RWPE1 (cell line): Measurements from ENCODE around the gene PCDHA8.
A peak's percentile ranks its signal among the peaks of the same experiment; 100 is the strongest.
"Not testable (repeated sequence)": the region's sequence is repeated elsewhere in the genome, so short reads cannot be mapped to it uniquely, and the experiment has no call there.

Experiments used
- CTCF ChIA-PET: fragments of 350-600 bp; sonication (Branson Sonifier 250); formaldehyde crosslinking; extraction: SDS; loops from one replicate; lab custom pipeline; 2021; lab: Yijun Ruan, JAX
- POLR2A ChIA-PET: fragments of 400-600 bp; formaldehyde crosslinking; extraction: SDS; loops from one replicate; lab custom pipeline; 2020; ENCODE audit warnings: antibody characterized with exemption; ENCODE audit not compliant: low non-redundant PET; lab: Yijun Ruan, JAX
- DNase-seq: peaks from one replicate; pipeline ENCODE4 v3.0.0; 2012; ENCODE audit warnings: low spot score
- H3K27ac ChIP-seq: fragments of 450-650 bp; 2 replicates; pipeline ENCODE4 v1.5.1; 2017
- CTCF ChIP-seq: fragments of 450-650 bp; conservative IDR thresholded peaks from 2 replicates; pipeline ENCODE4 v1.5.1; 2017; ENCODE audit warnings: low read depth, mild to moderate bottlenecking

The PCDHA8 gene

GRCh38 chr5:140840978-140841962 lies at the start of gene PCDHA8:
Gene PCDHA8 (plus strand): TSS chr5:140841187. CDS start chr5:140841322, 135 bp downstream.
- DNase-seq = peak; percentile 73
- POLR2A ChIA-PET = interaction anchor here (0.5 to 1.0 kb wide), 4 partner anchors 18 to 642 kb away, joined by 3 to 6 read pairs (median 4); no protein-coding TSS in a partner anchor

GRCh38 chr5:140794595-140795258 lies 46.3 kb upstream of the PCDHA8 start, which contains the start of gene PCDHA2:
Gene PCDHA2 (plus strand): TSS chr5:140794852.
- POLR2A ChIA-PET = no interaction called here
- no peak for DNase-seq
- CTCF ChIA-PET = interaction anchor here (0.6 to 1.0 kb wide), 3 partner anchors 14 to 1244 kb away, joined by 3 to 4 read pairs (median 4); partner anchors contain the start of gene PCDHA8
- no peak for TF ChIP-seq CTCF
- no peak within 1 kb of the TSS for H3K27ac ChIP-seq

More at GRCh38 chr5:140840978-140841962, at the start of gene PCDHA8:
- no peak within 1 kb of the TSS for H3K27ac ChIP-seq
- peak; percentile 85 for TF ChIP-seq CTCF
- CTCF ChIA-PET = interaction anchor here (0.5 to 4.7 kb wide), 41 partner anchors 8 to 1942 kb away, joined by 3 to 123 read pairs (median 4); partner anchors contain the start of genes PCDHA1, PCDHA11, PCDHA12 and PCDHA13

GRCh38 chr5:140795259-140795641 lies 45.7 kb upstream of the PCDHA8 start:
- peak; percentile 17 for DNase-seq
- POLR2A ChIA-PET = no interaction called here
- no peak; the same call in 1 of the 2 replicates for TF ChIP-seq CTCF
- H3K27ac ChIP-seq = no peak overlapping the region
- CTCF ChIA-PET = interaction anchor here (0.6 to 1.0 kb wide), 3 partner anchors 14 to 404 kb away, joined by 3 to 5 read pairs (median 4); partner anchors contain the start of genes PCDHA8 and PCDHB11

GRCh38 chr5:140796072-140796717 lies 44.8 kb upstream of the PCDHA8 start:
- CTCF ChIA-PET, DNase-seq, POLR2A ChIA-PET, H3K27ac ChIP-seq: not testable (repeated sequence)

- ChIA-PET POLR2A (no interaction called here), CTCF (no interaction called here)
- no peak overlapping the region for H3K27ac ChIP-seq
- DNase-seq = no peak
- no peak for TF ChIP-seq CTCF
Observed at GRCh38 chr5:140796718-140797095, 44.3 kb upstream of the PCDHA8 start.

GRCh38 chr5:140800816-140801493 lies 40.0 kb upstream of the PCDHA8 start, which contains the start of gene PCDHA3:
Gene PCDHA3 (plus strand): TSS chr5:140801057.
- no peak for DNase-seq
- H3K27ac ChIP-seq = no peak within 1 kb of the TSS
- POLR2A ChIA-PET = no interaction called here
- no peak for TF ChIP-seq CTCF
- CTCF ChIA-PET = no interaction called here
